Fibroblast of pulmonary artery (primary cell): ENCODE measurements around the gene SOX15.

Experiments used
- DNase-seq: peaks from one replicate; pipeline ENCODE4 v3.0.0-alpha.2; 2010; ENCODE audit warnings: low read depth
- H3K4me3 ChIP-seq: replicated peaks from 2 replicates; pipeline ENCODE4 v1.5.1; 2011; ENCODE audit warnings: low read depth, mild to moderate bottlenecking, control low read depth, low read length, moderate library complexity
- CTCF ChIP-seq: IDR thresholded peaks from 2 replicates; pipeline ENCODE4 v1.5.1; 2011; ENCODE audit warnings: mild to moderate bottlenecking, control low read depth, low read length, inconsistent platforms; ENCODE audit errors: missing control alignments

SOX15 gene

GRCh38 chr17:7557147-7557764, 32.6 kb downstream of the SOX15 start:
- no peak overlapping the region for H3K4me3 ChIP-seq
- TF ChIP-seq CTCF: no peak
- DNase-seq: no peak

GRCh38 chr17:7556627-7557026, 33.3 kb downstream of the SOX15 start:
- H3K4me3 ChIP-seq: no peak overlapping the region
- no peak for TF ChIP-seq CTCF
- no peak for DNase-seq

GRCh38 chr17:7555320-7555948, 34.5 kb downstream of the SOX15 start:
- H3K4me3 ChIP-seq: no peak overlapping the region
- TF ChIP-seq CTCF: peak; percentile 14
- no peak for DNase-seq

GRCh38 chr17:7553356-7553755, 36.5 kb downstream of the SOX15 start:
- DNase-seq: no peak
- H3K4me3 ChIP-seq: no peak overlapping the region
- TF ChIP-seq CTCF: no peak

GRCh38 chr17:7552621-7553051, 37.3 kb downstream of the SOX15 start:
- no peak overlapping the region for H3K4me3 ChIP-seq
- TF ChIP-seq CTCF: no peak
- DNase-seq: no peak

GRCh38 chr17:7551396-7551795, 38.5 kb downstream of the SOX15 start:
- H3K4me3 ChIP-seq: no peak overlapping the region
- no peak for DNase-seq
- no peak for TF ChIP-seq CTCF

GRCh38 chr17:7550344-7550743, 39.5 kb downstream of the SOX15 start:
- TF ChIP-seq CTCF: no peak
- DNase-seq: no peak
- H3K4me3 ChIP-seq: no peak overlapping the region
